Cardiac septum (tissue), 1 donor: ENCODE data around the gene MAP2. TPM values are rescaled to one million over a fixed set of nuclear protein-coding genes. Genes with fewer than 3 reads are reported as not detected.

Experiments
- DNase-seq: peaks from one replicate; pipeline ENCODE4 v3.0.0-alpha.2; 2020; ENCODE audit warnings: low spot score
- intact Hi-C: fragments of 100-400 bp; cut with DNase I; formaldehyde crosslinking; loops from one replicate; pipeline ENCODE4 v1.14.0; 2022
- total RNA-seq: library from RNA; stranded (reverse); fragmentation: NEBNext Ultra II Directional; extraction: Animal tissue kit (Norgen Biotek cat#: 25700); gene quantifications from one replicate; pipeline ENCODE4 v1.2.1, GENCODE V29; 2021
- donor health status: DM: no; HTN: no; CAD: no.

Gene MAP2
- total RNA-seq, 1 donor from 2014 or later: 42.1 TPM

DNA sequence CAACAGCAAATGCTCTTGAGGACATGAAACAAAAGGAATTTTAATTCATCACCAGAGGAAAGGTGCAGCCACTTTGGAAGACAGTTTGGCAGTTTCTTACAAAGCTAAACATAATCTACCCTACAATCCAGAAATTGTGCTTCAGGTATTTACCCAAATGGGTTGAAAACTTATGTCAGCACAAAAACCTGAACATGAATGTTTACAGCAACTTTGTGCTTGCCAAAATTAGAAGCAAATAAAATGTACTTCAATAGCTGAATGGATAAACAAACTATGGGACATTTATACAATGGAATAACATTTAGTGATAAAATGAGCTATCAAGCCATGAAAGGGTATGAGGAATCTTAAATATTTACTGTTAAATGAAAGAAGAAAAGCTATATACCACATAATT is 6.9 kb upstream of the MAP2 start:
- no peak for DNase-seq

GRCh38 chr2:209422191-209422754 is 1.6 kb upstream of the MAP2 start:
- intact Hi-C loops: loop anchor here (2.0 to 10.0 kb wide), 4 partner anchors 73 to 353 kb away; partner anchors contain the start of gene UNC80
- DNase-seq: no peak

More for the DNA sequence above, 6.9 kb upstream of the MAP2 start:
- intact Hi-C loops: no loop called here

DNA sequence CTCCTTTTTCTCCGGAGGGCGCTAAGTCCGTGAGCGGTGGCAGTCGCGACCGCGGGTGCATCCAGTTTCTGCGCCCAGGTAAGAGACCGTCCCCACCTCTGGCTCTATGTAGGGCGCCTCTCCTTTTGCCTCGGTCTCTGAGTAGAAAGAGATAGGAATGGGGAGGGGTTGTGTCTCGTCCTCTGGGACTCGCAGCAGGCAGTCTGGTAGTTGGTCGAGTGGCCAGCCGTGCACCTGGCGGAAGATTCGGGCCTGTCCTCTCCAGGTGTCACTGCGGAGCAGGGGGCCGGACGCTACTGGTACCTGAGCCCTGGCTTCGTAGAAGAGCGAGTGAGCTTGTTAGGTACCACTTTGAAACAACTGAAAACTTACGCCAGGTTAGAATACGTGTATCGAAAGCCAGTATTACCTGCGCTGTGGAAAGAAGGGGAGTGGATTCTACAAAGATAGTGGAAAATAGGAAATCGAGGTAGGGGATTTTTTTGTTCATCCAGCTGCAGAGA is 403 bp downstream of the MAP2 start:
- no peak for DNase-seq
- intact Hi-C loops: loop anchor here (2.0 to 10.0 kb wide), 5 partner anchors 15 to 351 kb away; partner anchors contain the start of gene UNC80

GRCh38 chr2:209424781-209425470 is 1.1 kb downstream of the MAP2 start:
- no peak for DNase-seq
- intact Hi-C loops: loop anchor here (2.0 to 10.0 kb wide), 8 partner anchors 14 to 350 kb away; partner anchors contain the start of gene UNC80

DNA sequence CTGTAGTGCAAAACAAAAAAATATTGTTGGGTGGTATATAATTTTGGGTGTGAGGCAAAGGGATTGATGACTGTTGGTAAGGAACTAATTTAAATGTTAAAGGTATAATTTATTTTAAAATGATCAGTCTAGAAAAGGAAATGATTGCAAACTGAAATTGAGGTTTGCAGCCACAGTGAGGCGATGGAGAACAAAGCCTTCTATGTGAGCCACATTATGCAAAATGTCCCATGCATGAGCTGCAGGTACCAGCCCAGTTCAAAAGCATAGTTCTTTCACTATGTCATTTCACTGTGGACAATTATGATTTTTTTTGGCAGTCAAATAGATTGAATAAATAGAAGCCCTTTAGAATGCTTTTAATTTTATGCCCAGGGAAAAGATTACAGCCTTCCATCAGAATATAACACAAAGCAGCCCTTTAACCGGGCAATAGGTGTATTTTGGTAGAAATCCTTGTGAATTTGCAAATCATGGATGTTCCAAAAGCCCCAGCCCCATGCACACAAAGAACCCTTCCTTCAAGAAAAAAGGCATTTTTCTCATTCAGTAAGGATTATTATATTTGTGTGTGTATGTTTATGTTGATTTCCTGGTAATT is 1.7 kb downstream of the MAP2 start:
- no peak for DNase-seq
- intact Hi-C loops: loop anchor here (2.0 to 10.0 kb wide), 7 partner anchors 13 to 349 kb away; partner anchors contain the start of gene UNC80

- intact Hi-C loops: loop anchor here (5.0 to 10.0 kb wide), 5 partner anchors 46 to 348 kb away; partner anchors contain the start of gene UNC80
- no peak for DNase-seq
Observed at GRCh38 chr2:209426432-209426831, 2.6 kb downstream of the MAP2 start.

- intact Hi-C loops: no loop called here
- DNase-seq: no peak
Observed at GRCh38 chr2:209431701-209432100, 7.9 kb downstream of the MAP2 start.

DNA sequence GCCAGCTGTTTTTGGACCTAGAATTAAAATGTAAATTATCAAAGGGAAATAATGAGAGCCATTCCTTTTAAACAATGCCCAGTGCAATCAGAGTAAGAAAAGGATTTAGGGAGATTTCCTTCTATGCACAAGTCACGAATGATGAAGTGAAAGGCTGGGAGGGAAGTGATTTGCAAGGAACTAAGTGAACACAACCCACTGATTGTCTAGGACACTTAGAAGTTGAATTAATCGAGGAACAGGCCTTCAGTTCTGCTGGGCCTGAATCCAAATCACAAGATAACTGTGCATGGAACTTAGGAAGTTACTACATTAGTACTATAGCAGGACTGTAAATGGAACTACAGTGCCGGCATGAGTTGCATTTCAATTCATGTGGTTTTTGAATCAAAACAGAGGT is 17.7 kb downstream of the MAP2 start:
- no peak for DNase-seq
- intact Hi-C loops: loop anchor here (5.0 kb wide), 1 partner anchor 91 kb away; no protein-coding TSS in a partner anchor

DNA sequence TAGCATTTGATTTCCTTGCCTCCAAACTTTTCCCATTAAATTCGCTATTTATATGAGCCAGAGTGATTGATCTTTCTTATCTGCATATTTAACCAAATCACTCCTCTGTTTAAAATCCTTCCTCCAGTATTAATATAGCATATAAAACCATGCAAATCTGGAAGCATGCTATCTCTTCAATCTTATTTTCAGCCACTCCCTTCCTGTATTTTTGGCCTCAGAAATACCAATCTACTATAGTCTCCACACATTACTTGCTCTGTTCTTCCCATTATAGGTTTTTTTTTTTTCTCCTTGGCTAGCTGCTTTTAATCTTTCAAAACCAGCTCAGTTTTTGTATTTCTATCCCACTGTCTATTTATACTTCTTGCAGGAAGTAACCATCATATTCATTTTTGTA is 19.1 kb downstream of the MAP2 start:
- intact Hi-C loops: loop anchor here (5.0 kb wide), 1 partner anchor 89 kb away; no protein-coding TSS in a partner anchor

DNA sequence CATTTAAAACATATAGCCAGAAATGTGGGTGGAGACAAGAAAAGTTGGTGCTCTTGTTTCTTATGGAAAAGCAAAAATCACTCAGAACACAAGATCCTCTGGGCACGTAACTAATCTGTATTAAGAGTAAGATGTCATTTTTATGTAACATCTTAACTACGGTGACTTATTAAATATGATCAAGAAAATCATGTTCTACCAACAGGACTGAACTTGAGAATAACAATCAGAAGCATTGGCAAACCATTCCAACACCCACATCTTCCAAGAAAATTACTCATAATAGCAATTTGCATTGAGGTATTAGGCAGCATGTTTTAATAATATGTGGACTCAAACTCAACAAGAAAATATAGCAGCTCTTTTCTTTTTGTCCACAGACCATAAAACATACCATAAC is 21.6 kb downstream of the MAP2 start:
- DNase-seq: no peak
- intact Hi-C loops: no loop called here

More for the DNA sequence above, 19.1 kb downstream of the MAP2 start:
- DNase-seq: no peak

DNA sequence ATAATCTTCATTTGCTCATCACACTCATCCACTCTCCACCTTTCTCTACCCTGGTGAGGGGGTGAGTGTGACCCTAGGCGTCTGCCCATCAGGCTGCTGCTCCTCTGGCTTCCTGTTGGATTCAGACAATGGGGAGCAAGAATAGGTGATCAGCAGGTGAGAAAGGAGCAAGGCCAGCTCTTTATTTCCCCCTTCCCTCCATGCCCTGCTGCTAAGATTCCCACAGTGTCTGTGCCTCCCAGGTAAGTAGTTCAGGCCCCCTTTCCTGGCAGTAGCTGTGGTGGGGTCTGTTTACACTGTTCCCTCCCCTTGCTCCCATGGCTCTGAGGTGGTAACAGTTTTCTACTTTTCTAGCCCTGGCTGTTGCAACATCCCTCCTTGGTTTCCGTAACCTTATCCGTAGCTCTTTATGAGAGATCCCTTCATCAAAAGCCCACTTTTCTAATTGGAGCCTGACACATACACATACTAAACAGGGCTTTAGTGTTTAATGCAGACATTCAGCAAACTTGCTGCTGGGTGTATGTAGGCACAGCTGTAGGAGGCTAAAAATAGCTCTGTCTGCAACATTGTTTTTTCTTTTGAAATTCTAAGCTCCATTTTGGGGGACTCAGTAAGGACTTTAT is 27.5 kb downstream of the MAP2 start:
- no peak for DNase-seq
- intact Hi-C loops: no loop called here

DNA sequence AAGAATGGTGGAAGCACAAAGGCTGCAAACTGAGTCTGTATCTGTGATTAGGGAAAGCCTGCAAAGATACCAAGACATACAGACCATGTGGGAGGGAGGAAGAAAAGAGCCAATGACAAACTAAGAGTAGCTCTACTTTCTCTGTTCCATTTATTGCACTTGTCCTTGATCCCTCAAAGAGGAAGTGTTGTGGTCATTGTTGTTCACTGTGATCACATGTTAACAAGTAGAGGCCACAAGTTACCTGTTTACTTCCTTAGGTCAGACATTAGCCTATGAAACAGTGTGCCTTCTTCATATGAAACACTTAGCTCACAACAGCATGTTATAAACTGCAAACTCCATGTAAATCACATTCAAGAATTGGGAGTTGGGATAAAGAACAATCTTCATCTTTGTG is 32.6 kb downstream of the MAP2 start:
- intact Hi-C loops: no loop called here
- no peak for DNase-seq

DNA sequence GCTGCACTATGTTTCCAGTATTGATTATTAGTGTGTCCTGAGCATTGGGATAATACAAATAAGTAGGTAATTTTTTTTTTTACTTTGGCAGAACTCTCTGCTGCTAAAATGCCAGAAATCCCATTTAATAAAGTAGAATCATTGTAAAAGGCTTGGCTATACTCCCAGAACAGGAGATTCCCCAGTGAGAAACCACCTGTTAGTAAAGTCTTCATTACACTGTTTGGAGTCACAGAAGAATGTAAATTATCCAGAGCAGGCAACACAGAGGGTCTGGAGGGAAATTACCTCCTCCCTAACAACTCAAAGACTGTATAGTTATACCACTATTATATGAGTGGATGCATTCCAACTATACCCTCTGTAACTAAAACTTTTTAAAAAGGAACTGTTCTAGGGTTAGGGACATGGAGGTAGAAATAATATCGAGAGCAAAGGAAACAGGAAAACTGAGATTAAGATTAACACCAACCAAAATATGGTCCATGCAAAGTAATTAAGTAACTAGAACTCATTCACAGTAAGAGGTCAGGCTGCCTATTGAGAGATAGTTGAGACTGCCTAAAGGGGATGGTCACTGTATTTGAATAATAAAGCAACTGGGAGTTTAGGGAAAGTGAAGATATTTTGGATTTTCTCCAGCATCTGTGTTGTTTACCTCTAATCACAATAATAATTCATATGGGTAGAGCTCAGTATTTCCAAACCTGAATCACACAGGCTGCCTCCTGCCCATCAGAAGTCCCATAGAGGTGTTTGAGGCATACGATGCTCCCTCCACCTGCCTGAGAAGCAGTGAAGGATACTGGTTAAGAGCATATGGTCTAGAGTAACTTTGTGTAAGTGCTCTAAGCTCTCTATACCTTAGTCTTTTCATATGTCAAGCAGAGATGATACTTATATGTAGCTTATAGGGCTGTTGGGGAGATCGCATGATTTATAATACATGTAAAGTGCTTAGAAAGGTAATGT is 34.4 kb downstream of the MAP2 start:
- no peak for DNase-seq
- intact Hi-C loops: no loop called here

DNA sequence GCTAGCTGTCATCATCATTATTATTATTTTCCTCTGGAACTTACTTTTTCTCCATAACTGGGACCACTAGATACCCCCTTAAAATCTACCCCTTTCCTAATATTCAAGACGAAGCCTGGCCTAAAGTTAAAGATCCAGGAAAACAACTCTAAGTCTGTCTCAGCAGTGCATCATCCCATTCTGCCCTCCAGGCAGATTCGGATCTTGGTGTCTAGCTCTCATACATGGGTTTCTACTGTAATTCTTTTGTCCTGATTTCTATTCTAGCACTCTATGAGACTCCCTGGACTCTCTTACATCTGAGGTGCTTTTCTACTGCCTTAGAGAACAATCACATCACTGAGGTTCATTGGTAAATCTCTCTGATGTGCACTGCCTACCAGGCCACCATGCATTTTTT is 35.5 kb downstream of the MAP2 start:
- DNase-seq: no peak
- intact Hi-C loops: no loop called here

GRCh38 chr2:209460151-209460761 is 36.4 kb downstream of the MAP2 start:
- no peak for DNase-seq
- intact Hi-C loops: no loop called here

- DNase-seq: no peak
- intact Hi-C loops: no loop called here
Observed at GRCh38 chr2:209463226-209463625, 39.4 kb downstream of the MAP2 start.

- no peak for DNase-seq
- intact Hi-C loops: no loop called here
Observed at GRCh38 chr2:209463835-209464234, 40.0 kb downstream of the MAP2 start.

DNA sequence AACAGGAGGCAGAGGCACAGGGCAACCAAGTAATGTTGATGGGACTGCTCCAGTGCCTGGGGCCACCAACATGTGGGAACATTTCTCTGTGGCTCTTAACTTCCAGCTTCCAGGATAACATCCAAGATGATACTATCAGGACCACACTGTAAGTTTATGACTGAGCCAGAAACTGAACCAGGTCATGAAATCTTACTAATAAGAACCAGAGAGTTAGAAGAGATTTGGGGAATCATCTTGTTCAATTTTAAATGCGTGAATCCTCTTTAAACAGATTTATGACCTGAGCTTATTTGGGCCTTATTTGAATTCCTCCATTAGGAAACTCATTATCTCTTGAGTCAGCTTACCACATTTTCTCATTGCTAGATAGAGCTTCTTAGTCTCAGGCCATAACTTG is 45.0 kb downstream of the MAP2 start:
- intact Hi-C loops: no loop called here
- DNase-seq: no peak
